Activated CD8-positive, alpha-beta memory T cell treated with anti-CD3 and anti-CD28 coated beads, Interleukin-2, amount 50 U/mL, for 1 hour (primary cell): ENCODE measurements around the gene FAU.

ENCODE experiments used
- DNase-seq: peaks from one replicate; pipeline ENCODE4 v3.0.0-alpha.2; 2020; ENCODE audit errors: extremely low read depth

Gene FAU

GRCh38 chr11:65107751-65108468, 14.0 kb downstream of the FAU start:
- DNase-seq: no peak

- no peak for DNase-seq
Measured at GRCh38 chr11:65107078-65107477, 14.9 kb downstream of the FAU start.

- no peak for DNase-seq
Measured at GRCh38 chr11:65104628-65105027, 17.3 kb downstream of the FAU start.

- no peak for DNase-seq
Measured at GRCh38 chr11:65103476-65103875, 18.5 kb downstream of the FAU start.

- DNase-seq: no peak
Measured at GRCh38 chr11:65102142-65103095, 19.5 kb downstream of the FAU start.

GRCh38 chr11:65100674-65101350, 21.1 kb downstream of the FAU start:
- DNase-seq: no peak

- no peak for DNase-seq
Measured at GRCh38 chr11:65096926-65097325, 25.0 kb downstream of the FAU start.

- peak; percentile 75 for DNase-seq
Measured at GRCh38 chr11:65095974-65096806, 25.7 kb downstream of the FAU start, which contains the start of gene VPS51. Gene VPS51 (plus strand): TSS chr11:65096214. CDS start chr11:65096251, 37 bp downstream.

GRCh38 chr11:65095427-65095826, 26.5 kb downstream of the FAU start:
- DNase-seq: no peak

- DNase-seq: no peak
Measured at GRCh38 chr11:65090628-65091027, 31.3 kb downstream of the FAU start.

- no peak for DNase-seq
Measured at GRCh38 chr11:65089621-65090020, 32.3 kb downstream of the FAU start.

- no peak for DNase-seq
Measured at GRCh38 chr11:65087827-65088226, 34.1 kb downstream of the FAU start.

GRCh38 chr11:65087216-65087615, 34.7 kb downstream of the FAU start:
- DNase-seq: no peak

GRCh38 chr11:65086809-65087208, 35.1 kb downstream of the FAU start:
- no peak for DNase-seq

GRCh38 chr11:65085446-65085845, 36.5 kb downstream of the FAU start:
- no peak for DNase-seq

GRCh38 chr11:65084598-65085375, 37.1 kb downstream of the FAU start:
- no peak for DNase-seq

GRCh38 chr11:65083834-65084597, 37.9 kb downstream of the FAU start, which contains the start of the genes CDCA5 and ZFPL1:
Gene CDCA5 (minus strand): TSS chr11:65084040. CDS start chr11:65083978, 62 bp downstream.
Gene ZFPL1 (plus strand): TSS chr11:65084222. CDS start chr11:65084699, 477 bp downstream.
- peak; percentile 79 for DNase-seq

- DNase-seq: no peak
Measured at GRCh38 chr11:65083134-65083833, 38.6 kb downstream of the FAU start.

- DNase-seq: no peak
Measured at GRCh38 chr11:65078786-65079342, 43.1 kb downstream of the FAU start.
